Calu3 (cell line): Measurements from ENCODE around the gene MSI2. TPM values are rescaled to one million over a fixed set of nuclear protein-coding genes. Genes with fewer than 3 reads are reported as not detected.

Source experiments
- BruUV-seq: library from RNA; stranded (reverse); fragments of 400-500 nt; replicated peaks from 2 replicates; lab custom pipeline; 2021; lab: Mats Ljungman, UMichigan
- CTCF ChIA-PET: fragments of 300-600 bp; sonication (Branson Sonifier 250); formaldehyde crosslinking; loops from one replicate; lab custom pipeline; 2022; ENCODE audit warnings: antibody characterized with exemption; lab: Charles Lee
- DNase-seq: peaks from one replicate; pipeline ENCODE4 v3.0.0; 2022
- H3K27ac Mint-ChIP-seq: one replicate; pipeline ENCODE4 v1.8.0; 2022; ENCODE audit warnings: mixed read lengths; ENCODE audit not compliant: unreplicated experiment
- H3K27me3 Mint-ChIP-seq: one replicate; pipeline ENCODE4 v1.8.0; 2022; ENCODE audit warnings: mixed read lengths; ENCODE audit not compliant: unreplicated experiment
- H3K36me3 Mint-ChIP-seq: one replicate; pipeline ENCODE4 v1.8.0; 2022; ENCODE audit warnings: mild to moderate bottlenecking, moderate library complexity, mixed read lengths; ENCODE audit not compliant: insufficient read depth, unreplicated experiment
- H3K4me1 Mint-ChIP-seq: one replicate; pipeline ENCODE4 v1.8.0; 2022; ENCODE audit warnings: mild to moderate bottlenecking, low read depth, mixed read lengths; ENCODE audit not compliant: unreplicated experiment
- H3K4me3 Mint-ChIP-seq: one replicate; pipeline ENCODE4 v1.8.0; 2022; ENCODE audit warnings: mild to moderate bottlenecking, low read depth, moderate library complexity, mixed read lengths; ENCODE audit not compliant: unreplicated experiment
- H3K9me3 Mint-ChIP-seq: one replicate; pipeline ENCODE4 v1.8.0; 2022; ENCODE audit warnings: low read depth, mixed read lengths; ENCODE audit not compliant: unreplicated experiment
- intact Hi-C: fragments of 100-400 bp; cut with micrococcal nuclease; formaldehyde crosslinking; loops from one replicate; pipeline ENCODE4 v1.10.0; 2022; ENCODE audit not compliant: unreplicated experiment
- total RNA-seq: library from RNA; stranded (reverse); gene quantifications from 2 replicates; pipeline ENCODE4 v1.2.3, GENCODE V29; 2022
- TF ChIP-seq, protein P1 (sequence below): fragments of 200-600 bp; IDR thresholded peaks from one replicate; pipeline ENCODE4 v1.8.0; 2022; ENCODE audit warnings: antibody characterized with exemption; ENCODE audit not compliant: unreplicated experiment

Gene MSI2
- total RNA-seq, 1 experiment from 2014 or later, result 66.4 TPM

DNA sequence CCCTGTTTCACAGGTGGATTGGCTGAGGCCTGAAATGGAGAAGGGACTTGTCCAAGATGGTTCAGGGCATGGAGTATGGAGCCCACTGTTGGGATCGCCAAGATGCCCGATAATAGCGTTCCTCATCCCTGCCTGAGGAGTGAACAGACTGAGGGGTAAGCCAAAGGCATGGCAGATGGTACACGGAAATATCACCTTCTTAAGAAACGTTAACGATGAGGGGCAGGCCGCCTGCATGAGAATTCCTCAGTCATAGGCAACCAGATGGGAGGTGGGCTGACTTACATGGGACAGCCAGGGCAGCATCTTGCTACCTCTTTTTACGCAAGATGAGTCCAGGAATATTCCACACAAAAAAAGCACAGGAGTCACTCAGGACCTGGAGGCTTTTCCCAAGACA, 300.7 kb downstream of the MSI2 start:
- H3K27me3 Mint-ChIP-seq, result no peaks in the 10 kb centered on the region
- H3K4me3 Mint-ChIP-seq, result no peak overlapping the region
- TF ChIP-seq, protein P1, sequence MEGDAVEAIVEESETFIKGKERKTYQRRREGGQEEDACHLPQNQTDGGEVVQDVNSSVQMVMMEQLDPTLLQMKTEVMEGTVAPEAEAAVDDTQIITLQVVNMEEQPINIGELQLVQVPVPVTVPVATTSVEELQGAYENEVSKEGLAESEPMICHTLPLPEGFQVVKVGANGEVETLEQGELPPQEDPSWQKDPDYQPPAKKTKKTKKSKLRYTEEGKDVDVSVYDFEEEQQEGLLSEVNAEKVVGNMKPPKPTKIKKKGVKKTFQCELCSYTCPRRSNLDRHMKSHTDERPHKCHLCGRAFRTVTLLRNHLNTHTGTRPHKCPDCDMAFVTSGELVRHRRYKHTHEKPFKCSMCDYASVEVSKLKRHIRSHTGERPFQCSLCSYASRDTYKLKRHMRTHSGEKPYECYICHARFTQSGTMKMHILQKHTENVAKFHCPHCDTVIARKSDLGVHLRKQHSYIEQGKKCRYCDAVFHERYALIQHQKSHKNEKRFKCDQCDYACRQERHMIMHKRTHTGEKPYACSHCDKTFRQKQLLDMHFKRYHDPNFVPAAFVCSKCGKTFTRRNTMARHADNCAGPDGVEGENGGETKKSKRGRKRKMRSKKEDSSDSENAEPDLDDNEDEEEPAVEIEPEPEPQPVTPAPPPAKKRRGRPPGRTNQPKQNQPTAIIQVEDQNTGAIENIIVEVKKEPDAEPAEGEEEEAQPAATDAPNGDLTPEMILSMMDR, result no peak
- H3K27ac Mint-ChIP-seq, result no peak overlapping the region
- peaks cover 4% of the 10 kb centered on the region for H3K36me3 Mint-ChIP-seq
- CTCF ChIA-PET, result no interaction called here
- BruUV-seq, result no TSS peak
- intact Hi-C loops, result no loop called here
- DNase-seq, result no peak
- H3K9me3 Mint-ChIP-seq, result no peaks in the 10 kb centered on the region
- no peaks in the 10 kb centered on the region for H3K4me1 Mint-ChIP-seq

DNA sequence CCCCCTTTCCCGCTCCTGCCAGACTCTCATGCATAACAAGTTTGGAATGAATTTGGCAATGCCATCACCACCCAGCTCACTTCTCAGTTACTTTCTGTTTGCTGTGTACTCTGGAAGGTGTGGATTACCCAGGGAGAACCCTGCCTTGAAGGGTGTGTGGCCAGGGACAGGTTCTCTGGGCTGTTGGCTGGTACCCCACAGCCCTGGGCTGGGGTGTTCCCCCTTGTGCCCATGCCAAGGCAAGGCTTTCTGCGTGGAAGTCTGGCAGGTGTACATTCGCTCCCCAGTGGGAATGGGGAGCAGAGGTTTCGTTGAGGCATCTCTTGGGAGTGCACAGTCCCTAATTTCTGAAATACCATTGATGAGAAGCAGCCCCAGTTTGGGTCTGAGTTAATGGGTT, 301.1 kb downstream of the MSI2 start:
- no peaks in the 10 kb centered on the region for H3K9me3 Mint-ChIP-seq
- CTCF ChIA-PET, result interaction anchor here (0.7 kb wide), 1 partner anchor 120 kb away, joined by 9 read pairs; no protein-coding TSS in a partner anchor
- H3K27me3 Mint-ChIP-seq, result no peaks in the 10 kb centered on the region
- no peak for DNase-seq
- H3K36me3 Mint-ChIP-seq, result peaks cover 4% of the 10 kb centered on the region
- H3K4me1 Mint-ChIP-seq, result no peaks in the 10 kb centered on the region
- intact Hi-C loops, result no loop called here
- TF ChIP-seq, protein P1, result no peak
- BruUV-seq, result no TSS peak
- H3K4me3 Mint-ChIP-seq, result no peak overlapping the region
- no peak overlapping the region for H3K27ac Mint-ChIP-seq

DNA sequence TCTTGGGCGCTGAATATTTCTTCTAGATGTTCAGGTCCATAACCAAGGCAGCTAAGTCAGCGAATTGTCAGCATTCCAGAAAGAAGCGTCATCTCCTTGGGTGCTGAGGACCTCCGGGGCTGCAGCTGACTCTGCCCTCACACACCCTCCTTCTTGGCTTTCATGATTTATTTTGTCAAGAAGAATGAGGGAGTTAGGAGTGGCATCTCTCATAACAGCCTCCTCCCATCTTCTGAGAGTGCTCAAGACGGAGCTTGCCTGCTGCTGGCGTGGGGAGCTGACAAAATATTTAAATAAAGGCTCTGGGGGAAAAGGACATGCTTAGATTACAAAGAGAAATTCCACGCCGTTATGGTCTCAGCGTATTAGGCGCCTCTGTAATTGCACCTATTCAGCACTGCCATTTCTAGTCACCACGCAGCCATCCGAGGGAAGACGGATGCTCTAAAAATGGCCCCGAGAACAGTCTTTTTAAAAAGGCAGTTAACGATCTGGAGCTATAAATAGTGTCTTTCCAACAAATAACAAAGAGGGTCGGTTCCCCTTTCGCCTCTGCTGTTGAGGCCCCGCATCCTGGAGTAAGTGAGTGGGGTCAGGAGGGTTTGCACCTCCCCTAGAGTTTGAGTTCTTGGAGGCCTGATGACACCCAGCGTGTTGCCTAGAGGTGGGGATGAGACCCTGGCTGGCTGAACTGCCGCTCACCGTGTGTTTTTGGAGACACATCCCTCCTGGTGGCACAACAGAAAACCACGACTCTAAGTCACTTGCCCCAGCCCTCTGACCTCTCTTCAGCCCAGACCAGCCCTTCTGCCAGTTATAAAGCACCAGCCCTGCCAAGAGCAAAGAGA, 301.7 kb downstream of the MSI2 start:
- CTCF ChIA-PET, result interaction anchor here (0.7 kb wide), 1 partner anchor 119 kb away, joined by 9 read pairs; no protein-coding TSS in a partner anchor
- TF ChIP-seq, protein P1, result no peak
- Mint-ChIP-seq H3K36me3 (peaks cover 4% of the 10 kb centered on the region), H3K4me3 (no peak overlapping the region), H3K27ac (no peak overlapping the region), H3K4me1 (no peaks in the 10 kb centered on the region), H3K9me3 (no peaks in the 10 kb centered on the region), H3K27me3 (no peaks in the 10 kb centered on the region)
- DNase-seq, result peak; percentile 6
- BruUV-seq, result no TSS peak
- intact Hi-C loops, result no loop called here

DNA sequence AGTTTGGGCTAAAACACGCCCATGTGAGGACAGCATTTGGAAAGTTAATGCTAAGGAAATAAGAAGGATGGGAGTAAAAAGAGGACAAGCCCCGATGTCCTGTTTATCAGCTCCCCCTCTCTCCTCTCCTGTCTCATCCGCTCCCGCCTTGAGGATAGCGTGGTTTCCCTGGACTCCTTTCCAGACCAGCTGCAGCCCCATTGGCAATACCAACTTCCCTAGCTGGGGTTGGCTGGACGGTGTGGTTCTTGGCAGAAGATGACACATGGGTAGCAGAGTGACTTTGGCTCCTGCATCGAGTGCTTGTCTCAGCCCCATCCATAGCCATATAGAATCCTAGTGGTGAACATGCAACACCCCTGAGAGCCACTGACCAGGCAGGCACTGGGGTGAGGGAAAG, 302.9 kb downstream of the MSI2 start:
- no peaks in the 10 kb centered on the region for H3K9me3 Mint-ChIP-seq
- no peak for DNase-seq
- TF ChIP-seq, protein P1, result no peak
- H3K4me3 Mint-ChIP-seq, result no peak overlapping the region
- H3K27ac Mint-ChIP-seq, result no peak overlapping the region
- CTCF ChIA-PET, result no interaction called here
- H3K4me1 Mint-ChIP-seq, result no peaks in the 10 kb centered on the region
- BruUV-seq, result no TSS peak
- intact Hi-C loops, result no loop called here
- H3K27me3 Mint-ChIP-seq, result no peaks in the 10 kb centered on the region
- H3K36me3 Mint-ChIP-seq, result peaks cover 4% of the 10 kb centered on the region
